HepG2 (cell line): Measurements from ENCODE around the gene RAPH1. TPM values are rescaled to one million over a fixed set of nuclear protein-coding genes. Genes with fewer than 3 reads are reported as not detected.

Experiments
- ATAC-seq: fragments of 200-7000 bp; cut with Tn5 transposase; 3 replicates; pipeline ENCODE4 v1.9.1; 2020; ENCODE audit warnings: mild to moderate bottlenecking, moderate library complexity
- BruUV-seq: library from RNA; stranded (reverse); fragments of 400-500 nt; replicated peaks from 2 replicates; lab custom pipeline; 2021; lab: Mats Ljungman, UMichigan
- CTCF ChIA-PET: fragments of 300-600 bp; formaldehyde crosslinking; extraction: SDS; loops from one replicate; lab custom pipeline; 2021; ENCODE audit warnings: low total read pairs, inconsistent platforms, low intra/inter-chr PET ratio; lab: Yijun Ruan, JAX
- POLR2A ChIA-PET: fragments of 350-600 bp; sonication (Branson Sonifier 250); formaldehyde crosslinking; loops from one replicate; lab custom pipeline; 2020; ENCODE audit warnings: antibody characterized with exemption, inconsistent platforms; lab: Yijun Ruan, JAX
- DNase-seq: peaks from one replicate; pipeline ENCODE4 v3.0.0-alpha.2; 2015; ENCODE audit warnings: low spot score
- FAIRE-seq: peaks from 3 replicates; lab custom pipeline; 2011; peaks lifted over from hg19 to GRCh38; lab: Jason Lieb, UNC
- H2AFZ ChIP-seq: one replicate; pipeline ENCODE4 v1.6.1; 2011; ENCODE audit warnings: low read length, inconsistent platforms
- H3K27ac ChIP-seq: fragments of 300-600 bp; 3 replicates; pipeline ENCODE4 v1.8.0; 2011; ENCODE audit warnings: mixed run types, mild to moderate bottlenecking, mixed read lengths, low read length, inconsistent platforms; ENCODE audit not compliant: insufficient read depth; ENCODE audit errors: extremely low read length
- H3K27me3 ChIP-seq, 2 experiments: fragments of 200-600 bp in 1 of 2; 2 replicates in 1 of 2; 3 replicates in 1 of 2; pipeline versions ENCODE4 v1.6.0 to v1.8.0; 2011; ENCODE audit warnings: low read length in 2 of 2, mild to moderate bottlenecking in 2 of 2, moderate library complexity in 2 of 2, inconsistent platforms in 1 of 2; ENCODE audit not compliant: insufficient read depth in 2 of 2, control insufficient read depth in 1 of 2
- H3K36me3 ChIP-seq, 2 experiments: fragments of 200-600 bp in 1 of 2; replicated peaks in 1 of 2; 2 replicates in 1 of 2; 3 replicates in 1 of 2; pipeline versions ENCODE4 v1.5.1 to v1.8.0; 2011; ENCODE audit warnings: low read length in 2 of 2, inconsistent platforms in 1 of 2; ENCODE audit not compliant: insufficient read depth in 2 of 2, control insufficient read depth in 1 of 2
- H3K4me1 ChIP-seq: 2 replicates; pipeline ENCODE4 v1.5.1; 2012; ENCODE audit warnings: low read length, inconsistent platforms; ENCODE audit not compliant: insufficient read depth
- H3K4me2 ChIP-seq: 2 replicates; pipeline ENCODE4 v1.6.0; 2011; ENCODE audit warnings: low read depth, low read length, inconsistent platforms
- H3K4me3 ChIP-seq, 3 experiments: fragments of 200-600 bp in 1 of 3; sonication (generic), shearing (Covaris generic) in 1 of 3; replicated peaks in 1 of 3; 2 replicates each; pipeline ENCODE4 v1.5.1; 2011 to 2016; ENCODE audit warnings: low read length in 3 of 3, inconsistent platforms in 2 of 3, low read depth in 2 of 3, mild to moderate bottlenecking in 2 of 3, control low read depth in 1 of 3, mixed read lengths in 1 of 3; ENCODE audit not compliant: insufficient read depth in 1 of 3
- H3K79me2 ChIP-seq: one replicate; pipeline ENCODE4 v1.6.1; 2011; ENCODE audit warnings: low read length, inconsistent platforms; ENCODE audit not compliant: insufficient read depth
- H3K9ac ChIP-seq: 2 replicates; pipeline ENCODE4 v1.6.0; 2011; ENCODE audit warnings: mild to moderate bottlenecking, low read depth, low read length, inconsistent platforms; ENCODE audit not compliant: insufficient read depth
- H3K9me3 ChIP-seq: 2 replicates; pipeline ENCODE4 v1.5.1; 2012; ENCODE audit warnings: mild to moderate bottlenecking, low read length
- H4K20me1 ChIP-seq: 2 replicates; pipeline ENCODE4 v1.6.0; 2011; ENCODE audit warnings: inconsistent platforms, mild to moderate bottlenecking, low read length, moderate library complexity; ENCODE audit not compliant: insufficient read depth
- E2F5 ChIP-seq: sonication (generic); formaldehyde crosslinking; conservative IDR thresholded peaks from 2 replicates; pipeline ENCODE4 v1.4.0; 2020; ENCODE audit warnings: missing genetic modification reagents
- ETV5 ChIP-seq: IDR thresholded peaks from 2 replicates; pipeline ENCODE4 v1.6.1; 2018; ENCODE audit warnings: missing biosample characterization, missing genetic modification reagents, inconsistent platforms, borderline replicate concordance
- FOXP4 ChIP-seq: sonication (generic); formaldehyde crosslinking; IDR thresholded peaks from 2 replicates; pipeline ENCODE4 v1.4.0; 2020; ENCODE audit warnings: missing genetic modification reagents
- GMEB1 ChIP-seq: sonication (generic); formaldehyde crosslinking; IDR thresholded peaks from 2 replicates; pipeline ENCODE4 v1.5.1; 2020; ENCODE audit warnings: missing genetic modification reagents, mild to moderate bottlenecking, borderline replicate concordance
- HNRNPK ChIP-seq: fragments of 200-400 bp; formaldehyde crosslinking; IDR thresholded peaks from 2 replicates; pipeline ENCODE4 v1.6.1; 2018; ENCODE audit warnings: low read length, low read depth, moderate library complexity, mild to moderate bottlenecking; ENCODE audit not compliant: poor library complexity, severe bottlenecking
- MAFF ChIP-seq: IDR thresholded peaks from 2 replicates; pipeline ENCODE4 v1.6.1; 2011; ENCODE audit warnings: low read depth, low read length, improper control_type of control experiment
- MAFK ChIP-seq, 2 experiments: IDR thresholded peaks in 1 of 2; conservative IDR thresholded peaks in 1 of 2; 2 replicates each; pipeline ENCODE4 v1.6.1; 2011; ENCODE audit warnings: improper control_type of control experiment in 2 of 2, low read length in 2 of 2
- MEIS2 ChIP-seq: sonication (generic); formaldehyde crosslinking; IDR thresholded peaks from 2 replicates; pipeline ENCODE4 v1.9.0; 2021; ENCODE audit warnings: mild to moderate bottlenecking, missing genetic modification reagents
- MTF1 ChIP-seq: sonication (generic); formaldehyde crosslinking; IDR thresholded peaks from 2 replicates; pipeline ENCODE4 v1.5.0; 2020; ENCODE audit warnings: missing genetic modification reagents
- SCMH1 ChIP-seq: sonication (generic); formaldehyde crosslinking; IDR thresholded peaks from 2 replicates; pipeline ENCODE4 v1.9.0; 2021; ENCODE audit warnings: missing genetic modification reagents, mild to moderate bottlenecking, borderline replicate concordance
- ZBTB25 ChIP-seq: IDR thresholded peaks from 2 replicates; pipeline ENCODE4 v1.6.1; 2018; ENCODE audit warnings: missing genetic modification reagents
- ZNF552 ChIP-seq: sonication (generic); formaldehyde crosslinking; IDR thresholded peaks from 2 replicates; pipeline ENCODE4 v1.9.0; 2022; ENCODE audit warnings: missing genetic modification reagents, mild to moderate bottlenecking, borderline replicate concordance
- ZNF703 ChIP-seq: sonication (generic); formaldehyde crosslinking; IDR thresholded peaks from 2 replicates; pipeline ENCODE4 v1.5.1; 2020; ENCODE audit warnings: missing genetic modification reagents, mild to moderate bottlenecking, moderate library complexity, borderline replicate concordance
- WGBS: methylation state at CpG from one replicate; pipeline ENCODE4 v1.1.6; 2017; ENCODE audit warnings: low lambda C conversion rate; 5-methylcytosine and 5-hydroxymethylcytosine counted together
- in situ Hi-C: cut with HindIII; loops from 2 replicates; pipeline ENCODE4 v1.10.0; 2017; ENCODE audit warnings: low pct_unique_long_range_greater_than_20kb; ENCODE audit not compliant: extremely low pct_ligation_motif_present
- intact Hi-C: fragments of 100-400 bp; cut with micrococcal nuclease; formaldehyde crosslinking; loops from one replicate; pipeline ENCODE4 v1.10.0; 2022; ENCODE audit not compliant: unreplicated experiment
- polyA plus RNA-seq, 8 experiments: library from polyadenylated mRNA; depleted of rRNA in 3 of 8; stranded (reverse) in 7 of 8; unstranded in 1 of 8; fragments of >200 nt; fragmentation: Illumina TruSeq in 4 of 8; extraction: Trizol in 4 of 8; gene quantifications; 2 replicates each; pipeline versions ENCODE4 v1.2.1 to v1.2.3, GENCODE V29; 2011 to 2016; ENCODE audit warnings: low read depth in 4 of 8, missing spikeins in 1 of 8, mixed read lengths in 1 of 8; ENCODE audit not compliant: insufficient read depth in 1 of 8
- total RNA-seq, 5 experiments: library from RNA; depleted of rRNA; stranded (reverse); fragments of >200 nt; fragmentation: Illumina TruSeq; extraction: Trizol; gene quantifications; 2 replicates each; pipeline ENCODE4 v1.2.3, GENCODE V29; 2016; ENCODE audit warnings: low read depth in 1 of 5

RAPH1 gene
- total and polyA plus RNA-seq, 2 of the 13 experiments (the other 11 are each of a cell fraction or from before 2014, with no cell fraction given), result 5.3 to 6.7 TPM

- DNase-seq, result no peak
- 39% methylated on average over 1 of the region's 1 CpG for WGBS
- Histone ChIP-seq H3K4me2 (no peak overlapping the region), H3K79me2 (no peaks in the 10 kb centered on the region), H3K9ac (no peak overlapping the region), H4K20me1 (no peaks in the 10 kb centered on the region), H3K4me1 (no peaks in the 10 kb centered on the region), H2AFZ (no peak overlapping the region), H3K36me3 (no peaks in the 10 kb centered on the region), H3K27me3 (no peaks in the 10 kb centered on the region), H3K9me3 (no peaks in the 10 kb centered on the region), H3K27ac (no peak overlapping the region), H3K4me3 (no peak overlapping the region)
- no peak for ATAC-seq
- intact Hi-C loops (no loop called here), in situ Hi-C loops (no loop called here)
- ChIA-PET CTCF (no interaction called here), POLR2A (no interaction called here)
- FAIRE-seq, result no peak
- BruUV-seq, result no TSS peak
- TF ChIP-seq HNRNPK, result no peak
- TF ChIP-seq MAFK (conservative IDR thresholded peaks at IDR 0.05 in 1 of 2, IDR thresholded peaks at IDR 0.05 in 1 of 2; ENCODE audit: low read length in 2 of 2), result peak in 1 of 2 experiments; percentile 27; a peak in 1 of 4 replicates
- peak; percentile 3; the same call in 1 of the 2 replicates for TF ChIP-seq MAFF
Measured at GRCh38 chr2:203559641-203560040, 24.5 kb upstream of the RAPH1 start.

GRCh38 chr2:203553784-203554183, 18.7 kb upstream of the RAPH1 start:
- no peaks in the 10 kb centered on the region for H3K79me2 ChIP-seq
- H3K27ac ChIP-seq, result no peak overlapping the region
- ChIA-PET CTCF (no interaction called here), POLR2A (no interaction called here)
- no peaks in the 10 kb centered on the region for H3K36me3 ChIP-seq
- ATAC-seq (no peak), FAIRE-seq (no peak), DNase-seq (no peak)
- no peaks in the 10 kb centered on the region for H3K27me3 ChIP-seq
- no peak overlapping the region for H3K4me2 ChIP-seq
- no peaks in the 10 kb centered on the region for H4K20me1 ChIP-seq
- H3K9me3 ChIP-seq, result no peaks in the 10 kb centered on the region
- intact Hi-C loops (no loop called here), in situ Hi-C loops (no loop called here)
- no peak overlapping the region for H2AFZ ChIP-seq
- H3K4me3 ChIP-seq, result no peak overlapping the region
- 85% methylated on average over 1 of the region's 1 CpG for WGBS
- H3K9ac ChIP-seq, result no peak overlapping the region
- H3K4me1 ChIP-seq, result peaks cover 7% of the 10 kb centered on the region; the same call in 1 of the 2 replicates
- BruUV-seq, result no TSS peak
- no peak for TF ChIP-seq GMEB1
- TF ChIP-seq ZNF703 (CRISPR knock-in tag), result no peak
- TF ChIP-seq ETV5 (CRISPR knock-in tag), result no peak
- no peak for TF ChIP-seq FOXP4 (CRISPR knock-in tag)
- TF ChIP-seq SCMH1, result no peak
- TF ChIP-seq E2F5 (CRISPR knock-in tag), result no peak
- no peak for TF ChIP-seq MEIS2 (CRISPR knock-in tag)
- TF ChIP-seq ZBTB25, result no peak
- no peak for TF ChIP-seq ZNF552 (CRISPR knock-in tag)
- TF ChIP-seq MTF1 (CRISPR knock-in tag), result no peak
